ENCODE results near the gene DCDC2C. TPM values are rescaled to one million over a fixed set of nuclear protein-coding genes. Genes with fewer than 3 reads are reported as not detected.

Gene DCDC2C
- not detected in 3 replicates for total RNA-seq

GRCh38 chr2:3703236-3703756, at the start of gene DCDC2C:
DCDC2C (plus strand) TSS chr2:3703575; CDS start chr2:3703752, 177 bp downstream.
- peaks cover 7% of the 10 kb centered on the region for H3K4me1 Mint-ChIP-seq
- peaks cover 2% of the 10 kb centered on the region for H3K36me3 Mint-ChIP-seq
- peaks cover 87% of the 10 kb centered on the region for H3K27me3 Mint-ChIP-seq (ENCODE audit: low read depth)
- H3K9me3 Mint-ChIP-seq: peaks cover 10% of the 10 kb centered on the region
- H3K4me3 Mint-ChIP-seq: peak within 1 kb of the TSS; percentile 33
- no peak for DNase-seq (ENCODE audit: low spot score in 2 of 2, unreplicated experiment in 2 of 2)
- TF ChIP-seq, protein P1, sequence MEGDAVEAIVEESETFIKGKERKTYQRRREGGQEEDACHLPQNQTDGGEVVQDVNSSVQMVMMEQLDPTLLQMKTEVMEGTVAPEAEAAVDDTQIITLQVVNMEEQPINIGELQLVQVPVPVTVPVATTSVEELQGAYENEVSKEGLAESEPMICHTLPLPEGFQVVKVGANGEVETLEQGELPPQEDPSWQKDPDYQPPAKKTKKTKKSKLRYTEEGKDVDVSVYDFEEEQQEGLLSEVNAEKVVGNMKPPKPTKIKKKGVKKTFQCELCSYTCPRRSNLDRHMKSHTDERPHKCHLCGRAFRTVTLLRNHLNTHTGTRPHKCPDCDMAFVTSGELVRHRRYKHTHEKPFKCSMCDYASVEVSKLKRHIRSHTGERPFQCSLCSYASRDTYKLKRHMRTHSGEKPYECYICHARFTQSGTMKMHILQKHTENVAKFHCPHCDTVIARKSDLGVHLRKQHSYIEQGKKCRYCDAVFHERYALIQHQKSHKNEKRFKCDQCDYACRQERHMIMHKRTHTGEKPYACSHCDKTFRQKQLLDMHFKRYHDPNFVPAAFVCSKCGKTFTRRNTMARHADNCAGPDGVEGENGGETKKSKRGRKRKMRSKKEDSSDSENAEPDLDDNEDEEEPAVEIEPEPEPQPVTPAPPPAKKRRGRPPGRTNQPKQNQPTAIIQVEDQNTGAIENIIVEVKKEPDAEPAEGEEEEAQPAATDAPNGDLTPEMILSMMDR (IDR thresholded peaks at IDR 0.05; ENCODE audit: unreplicated experiment): no peak
- no peak within 1 kb of the TSS for H3K27ac Mint-ChIP-seq

- H3K4me3 Mint-ChIP-seq: no peak overlapping the region
- TF ChIP-seq, protein P1 (IDR thresholded peaks at IDR 0.05; ENCODE audit: unreplicated experiment): no peak
- no peak overlapping the region for H3K27ac Mint-ChIP-seq
- peaks cover 16% of the 10 kb centered on the region for H3K27me3 Mint-ChIP-seq (ENCODE audit: low read depth)
- peaks cover 32% of the 10 kb centered on the region for H3K4me1 Mint-ChIP-seq
- no peaks in the 10 kb centered on the region for H3K9me3 Mint-ChIP-seq
- no peaks in the 10 kb centered on the region for H3K36me3 Mint-ChIP-seq
- no peak for DNase-seq (ENCODE audit: low spot score in 2 of 2, unreplicated experiment in 2 of 2)
Measured at GRCh38 chr2:3654011-3654410, 49.4 kb upstream of the DCDC2C start.

- no peaks in the 10 kb centered on the region for H3K36me3 Mint-ChIP-seq
- H3K4me1 Mint-ChIP-seq: peaks cover 39% of the 10 kb centered on the region
- TF ChIP-seq, protein P1 (IDR thresholded peaks at IDR 0.05; ENCODE audit: unreplicated experiment): no peak
- no peak overlapping the region for H3K4me3 Mint-ChIP-seq
- H3K27me3 Mint-ChIP-seq (ENCODE audit: low read depth): peaks cover 14% of the 10 kb centered on the region
- H3K9me3 Mint-ChIP-seq: no peaks in the 10 kb centered on the region
- DNase-seq (ENCODE audit: low spot score in 2 of 2, unreplicated experiment in 2 of 2): no peak
- no peak overlapping the region for H3K27ac Mint-ChIP-seq
Measured at GRCh38 chr2:3654531-3655225, 48.7 kb upstream of the DCDC2C start.

DNA sequence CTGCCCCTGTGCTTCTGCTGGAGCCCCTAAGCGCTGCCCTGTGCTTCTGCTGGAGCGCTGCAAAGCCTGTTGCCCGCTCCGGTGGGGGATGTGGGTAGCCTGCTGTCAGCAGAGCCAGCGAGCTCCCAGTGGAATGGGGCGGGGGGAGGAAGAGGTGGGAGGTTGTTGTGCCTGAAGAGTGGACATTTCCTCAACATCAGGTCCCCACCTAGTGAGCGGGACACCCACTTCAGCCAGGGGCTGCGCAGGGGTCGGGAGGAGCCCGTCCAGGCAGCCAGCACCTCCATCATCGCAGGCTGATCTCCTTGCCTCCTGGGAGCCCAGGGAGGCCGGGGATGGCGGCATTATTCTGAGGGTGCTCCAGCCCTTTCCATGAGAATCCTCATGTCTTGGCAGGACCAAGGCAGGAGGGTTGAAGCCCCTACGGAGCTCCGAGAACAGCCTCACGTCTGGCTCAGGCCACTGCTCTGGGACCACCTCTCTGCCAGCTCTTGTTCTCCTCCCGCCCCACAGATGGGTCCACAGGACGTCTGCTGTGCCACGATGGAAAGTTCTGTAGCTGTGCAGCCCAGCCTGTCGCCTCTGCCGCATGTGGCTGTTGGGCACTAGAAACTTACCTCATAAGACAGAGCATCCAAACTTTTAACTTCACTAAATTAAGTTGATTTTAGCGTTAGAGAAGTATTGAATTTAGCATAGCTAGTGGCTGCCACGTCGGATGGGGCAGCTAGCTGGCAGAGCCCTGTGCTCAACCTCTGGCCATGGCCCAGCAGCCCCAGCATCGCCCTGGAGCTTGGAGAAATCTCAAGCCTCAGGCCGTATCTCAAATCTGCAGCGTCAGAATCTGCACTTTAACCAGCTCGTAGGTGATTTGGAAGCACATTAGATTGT, 47.3 kb upstream of the DCDC2C start:
- Mint-ChIP-seq H3K36me3 (no peaks in the 10 kb centered on the region), H3K4me1 (peaks cover 39% of the 10 kb centered on the region), H3K9me3 (no peaks in the 10 kb centered on the region), H3K4me3 (no peak overlapping the region), H3K27ac (no peak overlapping the region), H3K27me3 (ENCODE audit: low read depth) (peaks cover 7% of the 10 kb centered on the region)
- DNase-seq (ENCODE audit: low spot score in 2 of 2, unreplicated experiment in 2 of 2): no peak
- TF ChIP-seq, protein P1 (IDR thresholded peaks at IDR 0.05; ENCODE audit: unreplicated experiment): no peak

DNA sequence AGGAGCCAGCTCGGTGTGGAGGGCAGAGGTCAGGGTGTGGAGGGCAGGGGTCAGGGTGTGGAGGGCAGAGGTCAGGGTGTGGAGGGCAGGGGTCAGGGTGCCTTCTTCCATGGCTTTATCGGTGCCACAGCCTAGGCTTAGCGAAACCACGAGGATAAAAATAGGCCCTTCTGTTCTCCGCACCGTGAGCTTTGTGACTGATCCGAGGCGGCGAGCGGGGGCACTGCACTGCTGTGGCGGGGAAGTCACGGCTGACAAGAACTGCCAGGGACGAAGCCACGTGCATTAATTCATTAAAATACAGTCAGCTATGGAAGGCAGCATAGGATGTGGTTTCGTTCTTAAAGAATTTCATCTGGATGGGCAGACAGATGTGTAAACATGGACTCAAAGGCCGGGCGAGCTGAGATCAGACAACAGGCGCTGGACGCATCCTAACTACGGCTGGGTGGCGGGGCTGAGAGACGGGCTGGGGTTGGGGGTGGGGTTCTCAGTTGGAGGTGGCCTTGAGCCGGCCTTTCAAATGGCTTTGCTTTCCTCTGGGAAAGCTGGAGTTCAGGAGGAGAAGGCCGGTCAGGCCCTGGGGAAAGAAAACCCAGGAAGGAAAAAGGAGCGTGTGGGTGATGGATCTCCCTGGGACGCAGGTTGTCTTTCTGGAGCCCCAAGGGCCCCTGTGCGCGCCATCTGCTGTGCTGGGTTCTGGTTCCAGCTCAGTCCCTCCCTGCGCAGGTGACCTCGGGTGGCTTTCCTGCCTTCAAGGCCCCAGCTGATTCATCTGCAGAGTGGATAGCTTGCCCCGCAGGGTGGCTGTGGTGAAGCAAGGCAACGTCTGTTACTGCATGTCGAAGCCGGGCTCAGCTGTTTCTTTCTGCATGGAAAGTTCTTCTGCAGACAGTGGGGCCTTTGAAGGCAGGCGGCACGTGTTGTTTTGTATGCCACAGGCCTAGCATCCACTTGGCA, 46.3 kb upstream of the DCDC2C start:
- H3K27me3 Mint-ChIP-seq (ENCODE audit: low read depth): peaks cover 5% of the 10 kb centered on the region
- peaks cover 31% of the 10 kb centered on the region for H3K4me1 Mint-ChIP-seq
- H3K36me3 Mint-ChIP-seq: no peaks in the 10 kb centered on the region
- no peaks in the 10 kb centered on the region for H3K9me3 Mint-ChIP-seq
- H3K4me3 Mint-ChIP-seq: no peak overlapping the region
- H3K27ac Mint-ChIP-seq: no peak overlapping the region
- TF ChIP-seq, protein P1 (IDR thresholded peaks at IDR 0.05; ENCODE audit: unreplicated experiment): no peak
- DNase-seq (ENCODE audit: low spot score in 2 of 2, unreplicated experiment in 2 of 2): no peak

All from mesothelial cell of epicardium (in vitro differentiated cells).